ENCODE data around the gene SLCO3A1.
A peak's percentile ranks its signal among the peaks of the same experiment; 100 is the strongest.

SLCO3A1 gene

GRCh38 chr15:91853511-91853947, at the start of gene SLCO3A1:
SLCO3A1 (plus strand) TSS chr15:91853708.
- no peak for TF ChIP-seq CTCF (IDR thresholded peaks at IDR 0.05; ENCODE audit: low read depth, low read length)
- DNase-seq (ENCODE audit: extremely low read depth, low read depth): peak; percentile 25

GRCh38 chr15:91807122-91807521, 46.4 kb upstream of the SLCO3A1 start:
- TF ChIP-seq CTCF (IDR thresholded peaks at IDR 0.05; ENCODE audit: low read depth, low read length): no peak
- DNase-seq (ENCODE audit: extremely low read depth, low read depth): no peak

GRCh38 chr15:91813924-91814323, 39.6 kb upstream of the SLCO3A1 start:
- TF ChIP-seq CTCF (IDR thresholded peaks at IDR 0.05; ENCODE audit: low read depth, low read length): no peak
- no peak for DNase-seq (ENCODE audit: extremely low read depth, low read depth)

GRCh38 chr15:91816942-91817341, 36.6 kb upstream of the SLCO3A1 start:
- TF ChIP-seq CTCF (IDR thresholded peaks at IDR 0.05; ENCODE audit: low read depth, low read length): no peak
- no peak for DNase-seq (ENCODE audit: extremely low read depth, low read depth)

- TF ChIP-seq CTCF (IDR thresholded peaks at IDR 0.05; ENCODE audit: low read depth, low read length): no peak
- no peak for DNase-seq (ENCODE audit: extremely low read depth, low read depth)
These were observed 32.0 kb upstream of the SLCO3A1 start for GRCh38 chr15:91821458-91821857.

- no peak for DNase-seq (ENCODE audit: extremely low read depth, low read depth)
- TF ChIP-seq CTCF (IDR thresholded peaks at IDR 0.05; ENCODE audit: low read depth, low read length): no peak
These were observed 29.3 kb upstream of the SLCO3A1 start for GRCh38 chr15:91824256-91824655.

- DNase-seq (ENCODE audit: extremely low read depth, low read depth): no peak
- no peak for TF ChIP-seq CTCF (IDR thresholded peaks at IDR 0.05; ENCODE audit: low read depth, low read length)
These were observed 27.1 kb upstream of the SLCO3A1 start for GRCh38 chr15:91826443-91826842.

Data from AG09319 (cell line).